IMR-90 (cell line): Measurements from ENCODE around the gene ALDH6A1.

Source experiments
- MXI1 ChIP-seq: IDR thresholded peaks from 2 replicates; pipeline ENCODE4 v1.6.1; 2012; ENCODE audit warnings: low read depth, mild to moderate bottlenecking, low read length, moderate library complexity, borderline replicate concordance
- RAD21 ChIP-seq: IDR thresholded peaks from 2 replicates; pipeline ENCODE4 v1.6.1; 2012; ENCODE audit warnings: low read length, improper control_type of control experiment
- RFX5 ChIP-seq: IDR thresholded peaks from 2 replicates; pipeline ENCODE4 v1.8.0; 2012; ENCODE audit warnings: low read depth, mild to moderate bottlenecking, low read length, moderate library complexity
- TF ChIP-seq, protein P1 (sequence below): conservative IDR thresholded peaks from 2 replicates; pipeline ENCODE4 v1.5.1; 2012; ENCODE audit warnings: mild to moderate bottlenecking, low read depth, low read length, improper control_type of control experiment

DNA sequence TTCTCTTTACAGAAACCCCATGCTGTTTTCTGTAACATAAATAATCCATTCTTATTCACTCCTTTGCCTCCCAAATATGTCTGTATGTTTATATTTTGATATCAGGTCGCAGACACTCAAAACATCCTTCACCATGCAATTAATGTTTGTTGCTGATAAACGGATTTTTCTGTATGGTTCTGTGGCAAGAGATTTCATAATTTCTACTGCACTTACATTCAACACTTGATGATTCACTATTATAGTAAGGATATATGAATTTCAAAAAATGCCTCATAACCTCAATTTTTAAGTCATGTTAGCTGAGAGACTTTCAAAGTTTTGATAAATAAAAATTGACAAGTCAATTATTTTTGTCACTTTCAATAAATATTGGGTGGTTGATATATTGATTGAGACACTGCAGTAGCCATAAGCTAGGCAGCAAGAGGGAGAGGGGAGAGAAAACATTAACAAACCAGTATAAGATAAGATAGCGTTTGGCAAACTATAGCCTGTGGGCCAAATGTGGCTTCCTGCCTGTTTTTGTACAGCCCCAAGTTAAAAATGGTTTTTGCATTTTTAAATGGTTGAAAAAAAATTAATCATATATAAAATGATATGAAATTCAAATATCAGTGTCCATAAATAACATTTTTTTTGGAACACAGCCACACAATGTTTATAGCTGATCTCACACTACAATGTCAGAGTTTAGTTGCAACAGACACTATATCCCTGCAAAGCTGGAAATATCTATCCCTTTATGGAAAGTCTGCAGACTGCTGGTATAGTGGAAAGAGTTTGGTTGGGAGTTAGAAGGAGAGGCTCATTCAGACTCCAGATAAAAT is 18.3 kb downstream of the ALDH6A1 start:
- TF ChIP-seq, protein P1, sequence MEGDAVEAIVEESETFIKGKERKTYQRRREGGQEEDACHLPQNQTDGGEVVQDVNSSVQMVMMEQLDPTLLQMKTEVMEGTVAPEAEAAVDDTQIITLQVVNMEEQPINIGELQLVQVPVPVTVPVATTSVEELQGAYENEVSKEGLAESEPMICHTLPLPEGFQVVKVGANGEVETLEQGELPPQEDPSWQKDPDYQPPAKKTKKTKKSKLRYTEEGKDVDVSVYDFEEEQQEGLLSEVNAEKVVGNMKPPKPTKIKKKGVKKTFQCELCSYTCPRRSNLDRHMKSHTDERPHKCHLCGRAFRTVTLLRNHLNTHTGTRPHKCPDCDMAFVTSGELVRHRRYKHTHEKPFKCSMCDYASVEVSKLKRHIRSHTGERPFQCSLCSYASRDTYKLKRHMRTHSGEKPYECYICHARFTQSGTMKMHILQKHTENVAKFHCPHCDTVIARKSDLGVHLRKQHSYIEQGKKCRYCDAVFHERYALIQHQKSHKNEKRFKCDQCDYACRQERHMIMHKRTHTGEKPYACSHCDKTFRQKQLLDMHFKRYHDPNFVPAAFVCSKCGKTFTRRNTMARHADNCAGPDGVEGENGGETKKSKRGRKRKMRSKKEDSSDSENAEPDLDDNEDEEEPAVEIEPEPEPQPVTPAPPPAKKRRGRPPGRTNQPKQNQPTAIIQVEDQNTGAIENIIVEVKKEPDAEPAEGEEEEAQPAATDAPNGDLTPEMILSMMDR, result no peak
- TF ChIP-seq RAD21 (no peak), MXI1 (no peak), RFX5 (no peak)
